A673 (cell line): ENCODE measurements around the gene CABP4. TPM values are rescaled to one million over a fixed set of nuclear protein-coding genes. Genes with fewer than 3 reads are reported as not detected.

Experiments
- BruUV-seq: library from RNA; stranded (reverse); fragments of 400-500 nt; replicated peaks from 2 replicates; lab custom pipeline; 2021; lab: Mats Ljungman, UMichigan
- CTCF ChIA-PET: fragments of 300-600 bp; sonication (Branson Sonifier 250); formaldehyde crosslinking; loops from one replicate; lab custom pipeline; 2022; ENCODE audit warnings: antibody characterized with exemption; lab: Charles Lee
- POLR2A ChIA-PET: fragments of 300-600 bp; sonication (Branson Sonifier 250); formaldehyde crosslinking; loops from one replicate; lab custom pipeline; 2022; ENCODE audit warnings: antibody characterized with exemption; ENCODE audit not compliant: low non-redundant PET; lab: Charles Lee
- DNase-seq: peaks from one replicate; pipeline ENCODE4 v3.0.0-alpha.2; 2015; ENCODE audit warnings: low spot score
- H3K27ac ChIP-seq: fragments of 200-600 bp; sonication (generic); 2 replicates; pipeline ENCODE4 v1.5.1; 2016; ENCODE audit warnings: mixed run types, low read depth, mild to moderate bottlenecking, mixed read lengths, antibody characterized with exemption, low read length; ENCODE audit not compliant: poor library complexity, severe bottlenecking
- H3K27me3 ChIP-seq: fragments of 200-600 bp; sonication (generic); replicated peaks from 2 replicates; pipeline ENCODE4 v1.6.1; 2017; ENCODE audit warnings: mixed run types, low read depth, mild to moderate bottlenecking, mixed read lengths, antibody characterized with exemption, low read length; ENCODE audit not compliant: insufficient read depth, poor library complexity
- H3K36me3 ChIP-seq: fragments of 200-600 bp; sonication (generic); 2 replicates; pipeline ENCODE4 v1.6.1; 2016; ENCODE audit warnings: mixed run types, mild to moderate bottlenecking, mixed read lengths, antibody characterized with exemption, low read length; ENCODE audit not compliant: insufficient read depth, poor library complexity, severe bottlenecking
- H3K4me1 ChIP-seq: fragments of 200-600 bp; sonication (generic); 2 replicates; pipeline ENCODE4 v1.6.1; 2017; ENCODE audit warnings: mixed run types, mild to moderate bottlenecking, mixed read lengths, antibody characterized with exemption, low read length; ENCODE audit not compliant: insufficient read depth, poor library complexity, severe bottlenecking
- H3K4me3 ChIP-seq: fragments of 200-600 bp; sonication (generic); 2 replicates; pipeline ENCODE4 v1.5.1; 2016; ENCODE audit warnings: low read depth, mixed run types, mild to moderate bottlenecking, mixed read lengths, low read length; ENCODE audit not compliant: poor library complexity, severe bottlenecking
- H3K9me3 ChIP-seq: fragments of 200-600 bp; sonication (generic); 2 replicates; pipeline ENCODE4 v1.6.1; 2016; ENCODE audit warnings: mixed run types, low read depth, mild to moderate bottlenecking, mixed read lengths, antibody characterized with exemption, low read length; ENCODE audit not compliant: poor library complexity, severe bottlenecking
- CTCF ChIP-seq: fragments of 300-800, 200-600 bp; sonication (generic); conservative IDR thresholded peaks from 2 replicates; pipeline ENCODE4 v1.5.1; 2017; ENCODE audit warnings: low read depth, mild to moderate bottlenecking, antibody characterized with exemption, low read length, moderate library complexity, mixed read lengths
- EZH2 ChIP-seq: fragments of 200-600 bp; sonication (generic); IDR thresholded peaks from 2 replicates; pipeline ENCODE4 v1.6.1; 2017; ENCODE audit warnings: borderline replicate concordance, low read depth, mild to moderate bottlenecking, mixed read lengths, antibody characterized with exemption, low read length; ENCODE audit not compliant: poor library complexity, severe bottlenecking
- intact Hi-C: fragments of 100-400 bp; cut with micrococcal nuclease; formaldehyde crosslinking; loops from one replicate; pipeline ENCODE4 v1.10.0; 2022; ENCODE audit not compliant: unreplicated experiment
- microRNA-seq: library from miRNA; unstranded; fragments of <30 nt; microRNA quantifications from one replicate; pipeline ENCODE4 v1.2.0, GENCODE V29; 2021
- total RNA-seq: library from RNA; stranded (reverse); gene quantifications from 2 replicates; pipeline ENCODE4 v1.2.3, GENCODE V29; 2021

The CABP4 gene
- total RNA-seq, 1 experiment from 2014 or later = not detected

- POLR2A ChIA-PET = no interaction called here
- peak; percentile 100 for DNase-seq
- peak within 1 kb of the TSS; percentile 92 for H3K27ac ChIP-seq
- peaks cover 34% of the 10 kb centered on the region for H3K4me1 ChIP-seq
- H3K27me3 ChIP-seq = no peaks in the 10 kb centered on the region
- BruUV-seq = no TSS peak
- CTCF ChIA-PET = interaction anchor here (0.6 kb wide), 1 partner anchor 106 kb away, joined by 4 read pairs; the partner anchor contains the start of gene PPP1CA
- intact Hi-C loops = loop anchor here (5.0 kb wide), 2 partner anchors 116 to 156 kb away; partner anchors contain the start of genes POLD4 and RAD9A
- no peaks in the 10 kb centered on the region for H3K9me3 ChIP-seq
- peak within 1 kb of the TSS; percentile 70 for H3K4me3 ChIP-seq
- no peaks in the 10 kb centered on the region for H3K36me3 ChIP-seq
- TF ChIP-seq EZH2 (no peak), CTCF (no peak)
Measured at GRCh38 chr11:67507864-67508485, 52.8 kb downstream of the CABP4 start, which contains the start of gene CDK2AP2. CDK2AP2 (minus strand) TSS chr11:67508162; CDS start chr11:67508082, 80 bp downstream.

- Histone ChIP-seq H3K4me1 (peaks cover 32% of the 10 kb centered on the region), H3K4me3 (peak overlapping the region; percentile 70), H3K9me3 (no peaks in the 10 kb centered on the region), H3K36me3 (no peaks in the 10 kb centered on the region), H3K27ac (peak overlapping the region; percentile 92), H3K27me3 (no peaks in the 10 kb centered on the region)
- no TSS peak for BruUV-seq
- peak; percentile 99 for DNase-seq
- ChIA-PET CTCF (interaction anchor here (0.6 kb wide), 1 partner anchor 107 kb away, joined by 4 read pairs; the partner anchor contains the start of gene PPP1CA), POLR2A (no interaction called here)
- TF ChIP-seq CTCF (no peak), EZH2 (no peak)
- intact Hi-C loops = loop anchor here (5.0 kb wide), 2 partner anchors 116 to 156 kb away; partner anchors contain the start of genes POLD4 and RAD9A
Measured at GRCh38 chr11:67508486-67509121, 53.5 kb downstream of the CABP4 start.

DNA sequence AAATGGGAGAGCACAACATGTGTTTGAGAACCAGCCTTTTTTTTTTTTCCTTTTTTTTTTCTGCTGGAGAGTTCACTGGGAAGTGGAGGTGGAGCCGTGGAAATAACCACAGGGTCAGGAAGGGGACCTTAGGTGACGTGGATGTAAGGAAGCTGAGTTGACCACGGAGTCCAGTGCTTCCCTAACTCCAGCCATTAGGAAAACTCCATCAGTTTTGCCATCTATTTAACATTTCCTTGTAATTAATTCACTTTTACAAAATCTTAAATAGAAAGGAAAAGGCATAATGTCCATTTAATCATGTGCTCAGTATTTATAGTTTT is 54.8 kb downstream of the CABP4 start:
- Histone ChIP-seq H3K4me1 (peaks cover 26% of the 10 kb centered on the region), H3K27me3 (no peaks in the 10 kb centered on the region), H3K4me3 (no peak overlapping the region), H3K27ac (no peak overlapping the region), H3K36me3 (no peaks in the 10 kb centered on the region), H3K9me3 (no peaks in the 10 kb centered on the region)
- no peak for TF ChIP-seq CTCF
- no peak for TF ChIP-seq EZH2
- DNase-seq = no peak
- ChIA-PET CTCF (no interaction called here), POLR2A (no interaction called here)
- no TSS peak for BruUV-seq
- intact Hi-C loops = no loop called here

Small RNA genes within 50 kb of the gene (microRNA-seq; reads per million reads assigned to microRNA genes)
- gene MIR6752 = 1.1 reads per million

Other genes starting within 250 kb of the CABP4 start
- 88.6 and 92.6 TPM in 2 replicates for gene GRK2, start 188.9 kb upstream of the CABP4 start, total RNA-seq
- 94.2 and 101 TPM in 2 replicates for gene ANKRD13D, start 166.1 kb upstream of the CABP4 start, total RNA-seq
- 5.5 and 7.8 TPM in 2 replicates for gene SSH3, start 151.8 kb upstream of the CABP4 start, total RNA-seq
- 13.2 and 14.3 TPM in 2 replicates for gene POLD4, start 101.8 kb upstream of the CABP4 start, total RNA-seq
- gene CLCF1, start 81.8 kb upstream of the CABP4 start, total RNA-seq = 0.69 and 0.87 TPM in 2 replicates
- gene RAD9A, start 63.4 kb upstream of the CABP4 start, total RNA-seq = 43.0 and 55.0 TPM in 2 replicates
- gene PPP1CA, start 53.5 kb upstream of the CABP4 start, total RNA-seq = 239 TPM in 2 replicates
- gene TBC1D10C, start 51.3 kb upstream of the CABP4 start, total RNA-seq = not detected in 2 replicates
- 0.13 and 0.28 TPM in 2 replicates for gene CARNS1, start 39.7 kb upstream of the CABP4 start, total RNA-seq
- 58.8 and 65.0 TPM in 2 replicates for gene RPS6KB2, start 26.9 kb upstream of the CABP4 start, total RNA-seq
- gene PTPRCAP, start 17.7 kb upstream of the CABP4 start, total RNA-seq = 0.56 and 1.3 TPM in 2 replicates
- gene CORO1B, start 11.9 kb upstream of the CABP4 start, total RNA-seq = 92.5 and 96.6 TPM in 2 replicates
- not detected in 2 replicates for gene GPR152, start 2.6 kb upstream of the CABP4 start, total RNA-seq
- 36.0 and 40.3 TPM in 2 replicates for gene TMEM134, start 13.9 kb downstream of the CABP4 start, total RNA-seq
- gene AIP, start 27.7 kb downstream of the CABP4 start, total RNA-seq = 66.0 and 77.9 TPM in 2 replicates
- 55.9 and 60.9 TPM in 2 replicates for gene PITPNM1, start 50.0 kb downstream of the CABP4 start, total RNA-seq
- gene CDK2AP2, start 52.8 kb downstream of the CABP4 start, total RNA-seq = 48.1 and 51.3 TPM in 2 replicates
- gene CABP2, start 68.1 kb downstream of the CABP4 start, total RNA-seq = not detected in 2 replicates
- 1,211 and 1,270 TPM in 2 replicates for gene GSTP1, start 128.5 kb downstream of the CABP4 start, total RNA-seq
- 250 and 275 TPM in 2 replicates for gene NDUFV1, start 151.6 kb downstream of the CABP4 start, total RNA-seq
- 3.4 and 4.7 TPM in 2 replicates for gene NUDT8, start 174.6 kb downstream of the CABP4 start, total RNA-seq
- not detected in 2 replicates for gene TBX10, start 184.4 kb downstream of the CABP4 start, total RNA-seq
- not detected in 2 replicates for gene ACY3, start 195.4 kb downstream of the CABP4 start, total RNA-seq
- gene ALDH3B2, start 219.3 kb downstream of the CABP4 start, total RNA-seq = not detected in 2 replicates